ENCODE data around the gene SART3. TPM values are rescaled to one million over a fixed set of nuclear protein-coding genes. Genes with fewer than 3 reads are reported as not detected.
"Not testable (repeated sequence)": the region's sequence is repeated elsewhere in the genome, so short reads cannot be mapped to it uniquely, and the experiment has no call there.

The SART3 gene
- total RNA-seq, 4 donors from 2014 or later: 37.0 to 68.7 (median 48.2) TPM

- 72 to 77% methylated on average over 13 of the region's 14 CpGs for WGBS, 2 donors
- intact Hi-C loops (cut with DNase I): no loop called here
- no peaks in the 10 kb centered on the region for H3K9me3 ChIP-seq
- no peak overlapping the region for H3K27ac ChIP-seq
- H3K4me3 ChIP-seq: no peak overlapping the region
- TF ChIP-seq, protein P1, sequence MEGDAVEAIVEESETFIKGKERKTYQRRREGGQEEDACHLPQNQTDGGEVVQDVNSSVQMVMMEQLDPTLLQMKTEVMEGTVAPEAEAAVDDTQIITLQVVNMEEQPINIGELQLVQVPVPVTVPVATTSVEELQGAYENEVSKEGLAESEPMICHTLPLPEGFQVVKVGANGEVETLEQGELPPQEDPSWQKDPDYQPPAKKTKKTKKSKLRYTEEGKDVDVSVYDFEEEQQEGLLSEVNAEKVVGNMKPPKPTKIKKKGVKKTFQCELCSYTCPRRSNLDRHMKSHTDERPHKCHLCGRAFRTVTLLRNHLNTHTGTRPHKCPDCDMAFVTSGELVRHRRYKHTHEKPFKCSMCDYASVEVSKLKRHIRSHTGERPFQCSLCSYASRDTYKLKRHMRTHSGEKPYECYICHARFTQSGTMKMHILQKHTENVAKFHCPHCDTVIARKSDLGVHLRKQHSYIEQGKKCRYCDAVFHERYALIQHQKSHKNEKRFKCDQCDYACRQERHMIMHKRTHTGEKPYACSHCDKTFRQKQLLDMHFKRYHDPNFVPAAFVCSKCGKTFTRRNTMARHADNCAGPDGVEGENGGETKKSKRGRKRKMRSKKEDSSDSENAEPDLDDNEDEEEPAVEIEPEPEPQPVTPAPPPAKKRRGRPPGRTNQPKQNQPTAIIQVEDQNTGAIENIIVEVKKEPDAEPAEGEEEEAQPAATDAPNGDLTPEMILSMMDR (IDR thresholded peaks at IDR 0.05): no peak
- TF ChIP-seq POLR2A (IDR thresholded peaks at IDR 0.05): no peak
- H3K36me3 ChIP-seq: peaks cover 0 to 22% (median 0%) of the 10 kb centered on the region in 3 donors
- H3K4me1 ChIP-seq: peaks cover 24 to 72% (median 35%) of the 10 kb centered on the region in 3 donors
- no peak for DNase-seq
- H3K27me3 ChIP-seq: no peaks in the 10 kb centered on the region
Observed at GRCh38 chr12:108559007-108559655, 1.8 kb downstream of the SART3 start.

DNA sequence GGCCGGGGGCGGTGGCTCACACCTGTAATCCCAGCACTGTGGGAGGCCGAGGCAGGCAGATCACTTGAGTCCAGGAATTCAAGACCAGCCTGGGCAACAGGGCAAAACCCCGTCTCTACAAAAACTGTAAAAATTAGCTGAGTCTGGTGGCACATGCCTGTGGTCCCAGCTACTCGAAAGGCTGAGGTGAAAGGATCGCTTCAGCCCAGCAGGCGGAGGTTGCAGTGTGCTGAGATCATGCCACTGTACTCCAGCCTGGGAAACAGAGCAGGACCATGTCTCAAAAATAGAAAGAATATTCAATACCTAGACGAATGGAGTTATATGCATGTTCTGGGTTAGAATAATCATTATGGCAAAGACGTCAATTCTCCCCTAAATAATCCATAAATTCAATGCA is 5.6 kb downstream of the SART3 start:
- Histone ChIP-seq H3K4me1 (peaks cover 24 to 87% (median 28%) of the 10 kb centered on the region in 3 donors), H3K36me3 (peaks cover 0 to 19% (median 0%) of the 10 kb centered on the region in 3 donors)
- DNase-seq; H3K27ac ChIP-seq; H3K4me3 ChIP-seq; H3K9me3 ChIP-seq; H3K27me3 ChIP-seq; intact Hi-C loops (cut with DNase I): not testable (repeated sequence)
- WGBS, 2 donors: 75 to 84% methylated on average over 8 to 9 of the region's 9 CpGs

DNA sequence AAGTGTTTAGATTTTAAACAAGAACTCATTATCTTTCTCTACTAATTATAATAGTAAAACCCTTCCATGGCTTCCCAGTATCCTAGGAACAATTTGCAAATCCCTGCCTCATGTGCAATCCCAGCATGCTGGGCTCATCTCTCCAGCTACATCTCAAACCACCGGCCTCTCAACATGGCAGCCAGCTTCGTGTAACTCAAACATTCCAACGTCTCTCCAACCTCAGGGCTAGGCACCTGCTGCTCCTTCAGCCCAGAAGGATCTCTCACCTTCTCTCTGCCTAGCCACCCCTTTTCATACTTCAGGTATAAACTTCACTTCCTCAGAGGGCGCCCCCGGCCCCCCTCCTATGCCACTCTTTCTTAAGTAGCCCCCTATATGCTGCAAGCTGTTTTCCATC is 7.2 kb downstream of the SART3 start:
- peaks cover 10 to 73% (median 16%) of the 10 kb centered on the region in 3 donors for H3K4me1 ChIP-seq
- H3K27ac ChIP-seq: no peak overlapping the region
- H3K36me3 ChIP-seq: peaks cover 0 to 23% (median 0%) of the 10 kb centered on the region in 3 donors
- WGBS, 2 donors: 91 to 95% methylated on average over 5 of the region's 5 CpGs
- no peaks in the 10 kb centered on the region for H3K27me3 ChIP-seq
- TF ChIP-seq POLR2A (IDR thresholded peaks at IDR 0.05): no peak
- TF ChIP-seq, protein P1 (IDR thresholded peaks at IDR 0.05): no peak
- DNase-seq: no peak
- no peaks in the 10 kb centered on the region for H3K9me3 ChIP-seq
- no peak overlapping the region for H3K4me3 ChIP-seq
- intact Hi-C loops (cut with DNase I): no loop called here

DNA sequence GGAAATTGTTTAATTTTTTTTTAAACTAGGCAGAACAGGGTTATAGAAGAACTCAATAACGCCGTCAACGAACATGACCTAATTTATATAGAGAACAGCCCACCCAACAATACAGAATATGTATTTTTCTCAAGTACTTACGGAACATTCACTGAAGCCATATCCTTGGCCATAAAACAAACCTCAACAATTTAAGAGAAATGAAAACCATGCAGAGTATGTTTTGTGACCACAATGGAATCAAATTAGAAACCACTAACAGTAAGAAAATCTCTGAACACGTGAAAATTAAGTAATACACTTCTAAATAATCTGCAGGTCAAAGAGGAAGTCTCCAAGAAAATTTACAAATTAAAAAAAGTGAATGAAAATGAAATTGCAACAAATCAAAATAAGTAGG is 9.4 kb downstream of the SART3 start:
- H3K27me3 ChIP-seq: no peaks in the 10 kb centered on the region
- DNase-seq: no peak
- intact Hi-C loops (cut with DNase I): no loop called here
- H3K9me3 ChIP-seq: no peaks in the 10 kb centered on the region
- H3K36me3 ChIP-seq: peaks cover 0 to 28% (median 8%) of the 10 kb centered on the region in 3 donors
- 76 to 79% methylated on average over 5 of the region's 5 CpGs for WGBS, 2 donors
- TF ChIP-seq, protein P1 (IDR thresholded peaks at IDR 0.05): no peak
- TF ChIP-seq POLR2A (IDR thresholded peaks at IDR 0.05): no peak
- H3K4me3 ChIP-seq: no peak overlapping the region
- H3K27ac ChIP-seq: no peak overlapping the region
- peaks cover 0 to 50% (median 0%) of the 10 kb centered on the region in 3 donors for H3K4me1 ChIP-seq

DNA sequence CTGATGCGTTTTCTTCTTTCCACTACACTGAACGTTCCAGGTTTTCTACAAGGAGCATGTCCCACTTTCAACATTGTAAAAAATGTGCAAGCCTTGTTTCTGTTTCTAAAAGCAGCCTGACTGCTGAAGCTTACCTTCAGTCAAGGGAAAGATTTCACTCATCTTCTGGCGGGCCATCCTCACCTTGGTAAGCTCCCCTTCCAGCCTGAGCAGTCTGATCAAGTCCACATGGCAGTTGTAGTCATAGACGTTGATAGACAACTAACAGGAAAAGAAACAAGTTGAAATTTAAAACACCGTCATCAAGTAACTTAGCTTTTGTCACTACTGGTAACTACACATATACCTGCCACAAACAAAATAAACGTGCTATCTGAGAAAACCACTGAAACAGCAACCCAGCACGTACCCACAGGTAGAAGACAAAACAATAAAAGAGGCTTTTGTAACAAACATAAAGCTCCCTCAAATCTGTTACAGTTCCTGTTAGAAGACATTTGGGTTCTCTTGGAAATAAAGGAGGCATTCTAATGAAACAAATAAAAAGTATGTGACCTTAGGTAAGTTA is 11.9 kb downstream of the SART3 start:
- Histone ChIP-seq H3K27ac (no peak overlapping the region), H3K27me3 (no peaks in the 10 kb centered on the region), H3K9me3 (no peaks in the 10 kb centered on the region), H3K36me3 (peaks cover 5 to 51% (median 8%) of the 10 kb centered on the region in 3 donors), H3K4me3 (no peak overlapping the region), H3K4me1 (peaks cover 0 to 35% (median 0%) of the 10 kb centered on the region in 3 donors)
- TF ChIP-seq, protein P1 (IDR thresholded peaks at IDR 0.05): no peak
- TF ChIP-seq POLR2A (IDR thresholded peaks at IDR 0.05): no peak
- no peak for DNase-seq
- 61 to 78% methylated on average over 7 of the region's 7 CpGs for WGBS, 2 donors
- intact Hi-C loops (cut with DNase I): no loop called here

Measured in esophagus squamous epithelium (tissue), 5 donors.